Measurements from ENCODE around the gene PRKAR2A.

Gene PRKAR2A

GRCh38 chr3:48698891-48699290 is 148.8 kb downstream of the PRKAR2A start:
- Histone ChIP-seq H3K36me3 (peaks cover 8 to 32% (median 11%) of the 10 kb centered on the region in 3 donors), H3K27ac (no peak overlapping the region), H3K4me3 (no peak overlapping the region), H3K9me3 (no peaks in the 10 kb centered on the region), H3K4me1 (peaks cover 7 to 56% (median 26%) of the 10 kb centered on the region in 4 donors), H3K27me3 (no peaks in the 10 kb centered on the region)
- TF ChIP-seq CTCF (IDR thresholded peaks at IDR 0.05): no peak
- intact Hi-C loops (cut with DNase I; ENCODE audit: low total_unique reads): no loop called here
- DNase-seq: no peak

GRCh38 chr3:48697952-48698351 is 149.7 kb downstream of the PRKAR2A start:
- no peak for DNase-seq
- Histone ChIP-seq H3K36me3 (peaks cover 9 to 41% (median 18%) of the 10 kb centered on the region in 3 donors), H3K9me3 (no peaks in the 10 kb centered on the region), H3K4me3 (no peak overlapping the region), H3K27ac (no peak overlapping the region), H3K4me1 (peaks cover 7 to 55% (median 18%) of the 10 kb centered on the region in 4 donors), H3K27me3 (no peaks in the 10 kb centered on the region)
- TF ChIP-seq CTCF (IDR thresholded peaks at IDR 0.05): no peak
- intact Hi-C loops (cut with DNase I; ENCODE audit: low total_unique reads): no loop called here

GRCh38 chr3:48696601-48697000 is 151.1 kb downstream of the PRKAR2A start:
- Histone ChIP-seq H3K9me3 (no peaks in the 10 kb centered on the region), H3K4me1 (peaks cover 5 to 53% (median 18%) of the 10 kb centered on the region in 4 donors), H3K27me3 (no peaks in the 10 kb centered on the region), H3K36me3 (peaks cover 22 to 55% (median 31%) of the 10 kb centered on the region in 3 donors), H3K27ac (peak overlapping the region; percentile 83 to 84), H3K4me3 (no peak overlapping the region)
- no peak for TF ChIP-seq CTCF (IDR thresholded peaks at IDR 0.05)
- intact Hi-C loops (cut with DNase I; ENCODE audit: low total_unique reads): no loop called here
- no peak for DNase-seq
